Measurements from ENCODE around the gene PLPPR1. TPM values are rescaled to one million over a fixed set of nuclear protein-coding genes. Genes with fewer than 3 reads are reported as not detected.

The PLPPR1 gene
- total and polyA plus RNA-seq, 7 experiments from 2014 or later: not detected

- Histone ChIP-seq H3K9me3 (ENCODE audit: control insufficient read depth in 2 of 3, low read length in 3 of 3) (no peaks in the 10 kb centered on the region), H3K4me3 (ENCODE audit: low read length) (no peak overlapping the region), H3K4me1 (ENCODE audit: control insufficient read depth in 2 of 2, insufficient read depth in 2 of 2, low read length in 2 of 2) (no peaks in the 10 kb centered on the region), H3K27me3 (ENCODE audit: control insufficient read depth in 2 of 2, insufficient read depth in 2 of 2, low read length in 2 of 2) (no peaks in the 10 kb centered on the region), H3K36me3 (ENCODE audit: control insufficient read depth in 2 of 3, insufficient read depth in 3 of 3, low read length in 3 of 3) (no peaks in the 10 kb centered on the region), H3K27ac (ENCODE audit: low read depth, low read length) (no peak overlapping the region)
- Mint-ChIP-seq H3K4me1 (peaks cover 0 to 1% (median 0%) of the 10 kb centered on the region in 7 donors), H3K27ac (no peak overlapping the region), H3K27me3 (peaks cover 0 to 34% (median 10%) of the 10 kb centered on the region in 5 donors), H3K9me3 (peaks cover 0 to 4% (median 0%) of the 10 kb centered on the region in 11 donors), H3K4me3 (no peak overlapping the region), H3K36me3 (peaks cover 0 to 4% (median 0%) of the 10 kb centered on the region in 5 donors)
- ATAC-seq: no peak
- no peak for DNase-seq
- intact Hi-C loops (cut with micrococcal nuclease): no loop called here
- ChIA-PET CTCF (no interaction called here), POLR2A (no interaction called here)
These were observed 184.1 kb downstream of the PLPPR1 start for GRCh38 chr9:101212661-101213060.

GRCh38 chr9:101219030-101219429, 190.5 kb downstream of the PLPPR1 start:
- no peaks in the 10 kb centered on the region for H3K4me1 ChIP-seq (ENCODE audit: control insufficient read depth in 2 of 2, insufficient read depth in 2 of 2, low read length in 2 of 2)
- ATAC-seq (no peak), DNase-seq (no peak)
- H3K36me3 ChIP-seq (ENCODE audit: control insufficient read depth in 2 of 3, insufficient read depth in 3 of 3, low read length in 3 of 3): no peaks in the 10 kb centered on the region
- peaks cover 0 to 5% (median 1%) of the 10 kb centered on the region in 11 donors for H3K9me3 Mint-ChIP-seq
- H3K4me1 Mint-ChIP-seq: peaks cover 0 to 1% (median 0%) of the 10 kb centered on the region in 7 donors
- CTCF ChIA-PET: no interaction called here
- H3K9me3 ChIP-seq (ENCODE audit: control insufficient read depth in 2 of 3, low read length in 3 of 3): no peaks in the 10 kb centered on the region
- no peak overlapping the region for H3K4me3 Mint-ChIP-seq
- peaks cover 0 to 28% (median 11%) of the 10 kb centered on the region in 5 donors for H3K27me3 Mint-ChIP-seq
- H3K27ac Mint-ChIP-seq: no peak overlapping the region
- no peak overlapping the region for H3K4me3 ChIP-seq (ENCODE audit: low read length)
- intact Hi-C loops (cut with micrococcal nuclease): no loop called here
- H3K36me3 Mint-ChIP-seq: peaks cover 0 to 4% (median 0%) of the 10 kb centered on the region in 5 donors
- H3K27me3 ChIP-seq (ENCODE audit: control insufficient read depth in 2 of 2, insufficient read depth in 2 of 2, low read length in 2 of 2): no peaks in the 10 kb centered on the region
- POLR2A ChIA-PET: no interaction called here
- H3K27ac ChIP-seq (ENCODE audit: low read depth, low read length): no peak overlapping the region

GRCh38 chr9:101220341-101220740, 191.8 kb downstream of the PLPPR1 start:
- Mint-ChIP-seq H3K9me3 (peaks cover 0 to 5% (median 1%) of the 10 kb centered on the region in 11 donors), H3K4me1 (peaks cover 0 to 1% (median 0%) of the 10 kb centered on the region in 7 donors), H3K36me3 (peaks cover 0 to 4% (median 0%) of the 10 kb centered on the region in 5 donors), H3K27ac (no peak overlapping the region), H3K27me3 (peaks cover 0 to 31% (median 11%) of the 10 kb centered on the region in 5 donors), H3K4me3 (no peak overlapping the region)
- H3K4me1 ChIP-seq (ENCODE audit: control insufficient read depth in 2 of 2, insufficient read depth in 2 of 2, low read length in 2 of 2): no peaks in the 10 kb centered on the region
- ChIA-PET CTCF (no interaction called here), POLR2A (no interaction called here)
- H3K9me3 ChIP-seq (ENCODE audit: control insufficient read depth in 2 of 3, low read length in 3 of 3): no peaks in the 10 kb centered on the region
- H3K4me3 ChIP-seq (ENCODE audit: low read length): no peak overlapping the region
- H3K36me3 ChIP-seq (ENCODE audit: control insufficient read depth in 2 of 3, insufficient read depth in 3 of 3, low read length in 3 of 3): no peaks in the 10 kb centered on the region
- DNase-seq (no peak), ATAC-seq (no peak)
- H3K27ac ChIP-seq (ENCODE audit: low read depth, low read length): no peak overlapping the region
- intact Hi-C loops (cut with micrococcal nuclease): no loop called here
- H3K27me3 ChIP-seq (ENCODE audit: control insufficient read depth in 2 of 2, insufficient read depth in 2 of 2, low read length in 2 of 2): no peaks in the 10 kb centered on the region

DNA sequence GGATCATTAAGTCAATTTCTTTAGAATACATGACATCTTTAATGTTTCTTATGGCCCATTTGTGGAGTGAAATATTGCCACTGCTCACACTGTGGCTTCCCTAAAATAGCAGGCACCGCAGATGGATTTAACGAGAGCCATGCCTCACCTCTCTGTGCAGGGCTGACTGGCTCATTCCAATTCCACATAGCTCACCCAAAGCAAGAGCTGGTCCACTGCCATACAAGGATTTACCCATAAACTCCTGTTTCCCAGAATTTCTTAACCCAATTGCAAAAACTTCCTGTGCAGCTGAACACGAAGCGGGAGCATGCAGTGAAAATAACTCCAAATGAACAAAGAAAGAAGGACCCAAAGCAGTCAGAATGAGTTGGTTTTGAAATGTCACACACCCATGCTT, 196.7 kb downstream of the PLPPR1 start:
- Mint-ChIP-seq H3K4me3 (no peak overlapping the region), H3K36me3 (no peaks in the 10 kb centered on the region), H3K27me3 (peaks cover 0 to 17% (median 3%) of the 10 kb centered on the region in 5 donors), H3K27ac (no peak overlapping the region), H3K9me3 (peaks cover 0 to 5% (median 0%) of the 10 kb centered on the region in 11 donors), H3K4me1 (no peaks in the 10 kb centered on the region)
- POLR2A ChIA-PET: no interaction called here
- Histone ChIP-seq H3K27ac (ENCODE audit: low read depth, low read length) (no peak overlapping the region), H3K27me3 (ENCODE audit: control insufficient read depth in 2 of 2, insufficient read depth in 2 of 2, low read length in 2 of 2) (no peaks in the 10 kb centered on the region), H3K4me3 (ENCODE audit: low read length) (no peak overlapping the region), H3K36me3 (ENCODE audit: control insufficient read depth in 2 of 3, insufficient read depth in 3 of 3, low read length in 3 of 3) (no peaks in the 10 kb centered on the region), H3K4me1 (ENCODE audit: control insufficient read depth in 2 of 2, insufficient read depth in 2 of 2, low read length in 2 of 2) (no peaks in the 10 kb centered on the region), H3K9me3 (ENCODE audit: control insufficient read depth in 2 of 3, low read length in 3 of 3) (no peaks in the 10 kb centered on the region)
- DNase-seq (no peak), ATAC-seq (no peak)
- intact Hi-C loops (cut with micrococcal nuclease): no loop called here
- CTCF ChIA-PET: no interaction called here

- H3K27ac Mint-ChIP-seq: no peak overlapping the region
- intact Hi-C loops (cut with micrococcal nuclease): no loop called here
These were observed 197.6 kb downstream of the PLPPR1 start for GRCh38 chr9:101226161-101226560.

GRCh38 chr9:101226803-101227202, 198.3 kb downstream of the PLPPR1 start:
- Histone ChIP-seq H3K27me3 (ENCODE audit: control insufficient read depth in 2 of 2, insufficient read depth in 2 of 2, low read length in 2 of 2) (no peaks in the 10 kb centered on the region), H3K4me3 (ENCODE audit: low read length) (no peak overlapping the region), H3K27ac (ENCODE audit: low read depth, low read length) (no peak overlapping the region), H3K36me3 (ENCODE audit: control insufficient read depth in 2 of 3, insufficient read depth in 3 of 3, low read length in 3 of 3) (no peaks in the 10 kb centered on the region), H3K4me1 (ENCODE audit: control insufficient read depth in 2 of 2, insufficient read depth in 2 of 2, low read length in 2 of 2) (no peaks in the 10 kb centered on the region), H3K9me3 (ENCODE audit: control insufficient read depth in 2 of 3, low read length in 3 of 3) (no peaks in the 10 kb centered on the region)
- ChIA-PET CTCF (no interaction called here), POLR2A (no interaction called here)
- H3K36me3 Mint-ChIP-seq: no peaks in the 10 kb centered on the region
- H3K27ac Mint-ChIP-seq: no peak overlapping the region
- no peaks in the 10 kb centered on the region for H3K4me1 Mint-ChIP-seq
- H3K9me3 Mint-ChIP-seq: peaks cover 0 to 5% (median 0%) of the 10 kb centered on the region in 11 donors
- no peak for DNase-seq
- no peak overlapping the region for H3K4me3 Mint-ChIP-seq
- intact Hi-C loops (cut with micrococcal nuclease): no loop called here
- no peak for ATAC-seq
- H3K27me3 Mint-ChIP-seq: peaks cover 0 to 19% (median 0%) of the 10 kb centered on the region in 5 donors

More at GRCh38 chr9:101226161-101226560, 197.6 kb downstream of the PLPPR1 start:
- peaks cover 0 to 5% (median 0%) of the 10 kb centered on the region in 11 donors for H3K9me3 Mint-ChIP-seq
- DNase-seq (no peak), ATAC-seq (no peak)
- CTCF ChIA-PET: no interaction called here
- no peaks in the 10 kb centered on the region for H3K36me3 Mint-ChIP-seq
- H3K4me1 ChIP-seq (ENCODE audit: control insufficient read depth in 2 of 2, insufficient read depth in 2 of 2, low read length in 2 of 2): no peaks in the 10 kb centered on the region
- POLR2A ChIA-PET: no interaction called here
- H3K4me1 Mint-ChIP-seq: no peaks in the 10 kb centered on the region
- no peaks in the 10 kb centered on the region for H3K36me3 ChIP-seq (ENCODE audit: control insufficient read depth in 2 of 3, insufficient read depth in 3 of 3, low read length in 3 of 3)
- H3K4me3 Mint-ChIP-seq: no peak overlapping the region
- H3K27me3 ChIP-seq (ENCODE audit: control insufficient read depth in 2 of 2, insufficient read depth in 2 of 2, low read length in 2 of 2): no peaks in the 10 kb centered on the region
- no peak overlapping the region for H3K4me3 ChIP-seq (ENCODE audit: low read length)
- no peaks in the 10 kb centered on the region for H3K9me3 ChIP-seq (ENCODE audit: control insufficient read depth in 2 of 3, low read length in 3 of 3)
- no peak overlapping the region for H3K27ac ChIP-seq (ENCODE audit: low read depth, low read length)
- H3K27me3 Mint-ChIP-seq: peaks cover 0 to 19% (median 0%) of the 10 kb centered on the region in 5 donors

DNA sequence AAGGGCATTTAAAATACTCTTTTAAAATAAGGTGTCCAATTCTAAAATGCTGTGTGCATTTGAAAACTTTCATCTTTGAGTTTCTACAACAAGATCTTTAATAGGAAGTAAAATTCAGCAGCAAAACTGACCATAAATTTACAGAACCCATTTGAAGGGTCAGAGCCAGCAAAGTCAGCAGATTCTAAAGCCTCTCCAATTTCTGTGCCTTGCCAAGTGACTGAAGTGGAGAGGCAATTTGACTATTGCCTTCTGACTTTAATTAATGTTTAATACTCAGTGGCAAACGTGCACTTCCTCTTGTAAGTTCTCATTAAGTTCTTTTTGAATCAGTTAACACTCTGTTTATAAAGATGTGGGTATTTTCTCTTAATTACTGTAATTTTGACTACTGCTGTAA, 201.1 kb downstream of the PLPPR1 start:
- Mint-ChIP-seq H3K4me1 (no peaks in the 10 kb centered on the region), H3K9me3 (peaks cover 0 to 3% (median 0%) of the 10 kb centered on the region in 11 donors), H3K27me3 (peaks cover 0 to 23% (median 0%) of the 10 kb centered on the region in 5 donors), H3K36me3 (no peaks in the 10 kb centered on the region), H3K27ac (no peak overlapping the region), H3K4me3 (no peak overlapping the region)
- CTCF ChIA-PET: no interaction called here
- POLR2A ChIA-PET: no interaction called here
- no peak overlapping the region for H3K27ac ChIP-seq (ENCODE audit: low read depth, low read length)
- H3K9me3 ChIP-seq (ENCODE audit: control insufficient read depth in 2 of 3, low read length in 3 of 3): no peaks in the 10 kb centered on the region
- H3K4me1 ChIP-seq (ENCODE audit: control insufficient read depth in 2 of 2, insufficient read depth in 2 of 2, low read length in 2 of 2): no peaks in the 10 kb centered on the region
- H3K4me3 ChIP-seq (ENCODE audit: low read length): no peak overlapping the region
- no peaks in the 10 kb centered on the region for H3K27me3 ChIP-seq (ENCODE audit: control insufficient read depth in 2 of 2, insufficient read depth in 2 of 2, low read length in 2 of 2)
- intact Hi-C loops (cut with micrococcal nuclease): no loop called here
- no peaks in the 10 kb centered on the region for H3K36me3 ChIP-seq (ENCODE audit: control insufficient read depth in 2 of 3, insufficient read depth in 3 of 3, low read length in 3 of 3)
- ATAC-seq: no peak
- no peak for DNase-seq

Measured in naive thymus-derived CD4-positive, alpha-beta T cell (primary cell).